Ishikawa (cell line): ENCODE data around the gene RIMBP2.

Experiments
- EP300 ChIP-seq: IDR thresholded peaks from 2 replicates; pipeline ENCODE4 v1.6.1; 2012; ENCODE audit warnings: borderline replicate concordance
- REST ChIP-seq: IDR thresholded peaks from 2 replicates; pipeline ENCODE4 v1.6.1; 2012; ENCODE audit warnings: low read depth, mild to moderate bottlenecking

GRCh38 chr12:130661059-130661458 is 55.0 kb downstream of the RIMBP2 start:
- TF ChIP-seq REST, result no peak
- TF ChIP-seq EP300, result no peak
